Measurements from ENCODE around the gene RNASE12. TPM values are rescaled to one million over a fixed set of nuclear protein-coding genes. Genes with fewer than 3 reads are reported as not detected.

RNASE12 gene
- polyA plus RNA-seq, 1 of the 3 experiments (the other 2 are of a cell fraction), result not detected

DNA sequence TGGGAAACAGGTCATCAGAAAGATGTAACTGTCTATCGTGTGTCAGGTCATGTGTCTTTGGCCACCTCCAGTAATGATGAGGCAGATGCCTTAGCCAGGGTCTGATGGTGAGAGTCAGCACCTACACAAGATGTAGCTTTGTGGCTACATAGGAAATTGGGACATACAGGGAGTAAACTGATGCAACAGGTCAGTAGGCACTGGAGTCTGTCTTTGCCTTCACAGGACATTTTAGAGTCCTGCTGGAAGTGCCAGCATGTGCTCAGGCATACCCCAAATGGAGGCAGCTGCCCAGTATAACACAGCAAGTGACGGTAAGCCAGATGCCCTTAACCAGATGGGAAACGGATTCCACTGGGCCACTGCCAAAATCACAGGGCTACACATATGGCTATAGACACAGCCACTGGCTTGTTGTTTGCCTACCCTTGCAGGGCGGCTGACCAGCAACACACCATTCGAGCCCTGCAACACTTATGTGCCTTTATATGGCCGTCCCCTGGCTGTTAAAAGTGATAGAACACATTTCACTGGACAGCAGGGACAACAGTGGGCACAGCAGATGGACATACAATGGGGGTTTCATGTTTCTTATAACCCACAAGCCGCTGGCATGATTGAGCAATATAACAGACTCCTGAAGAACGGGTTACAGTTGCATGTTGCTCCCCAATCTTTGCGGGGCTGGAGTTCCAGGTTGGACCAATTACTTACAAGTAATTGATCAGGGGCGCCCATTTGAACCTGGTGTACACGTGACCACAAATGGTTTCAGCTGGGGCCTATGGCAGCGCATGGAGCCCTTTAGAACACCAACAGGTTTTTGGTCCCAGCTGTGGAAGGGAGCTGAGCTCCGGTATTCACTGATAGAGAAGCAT is 12.9 kb upstream of the RNASE12 start (continued):
- TF ChIP-seq, protein P1, sequence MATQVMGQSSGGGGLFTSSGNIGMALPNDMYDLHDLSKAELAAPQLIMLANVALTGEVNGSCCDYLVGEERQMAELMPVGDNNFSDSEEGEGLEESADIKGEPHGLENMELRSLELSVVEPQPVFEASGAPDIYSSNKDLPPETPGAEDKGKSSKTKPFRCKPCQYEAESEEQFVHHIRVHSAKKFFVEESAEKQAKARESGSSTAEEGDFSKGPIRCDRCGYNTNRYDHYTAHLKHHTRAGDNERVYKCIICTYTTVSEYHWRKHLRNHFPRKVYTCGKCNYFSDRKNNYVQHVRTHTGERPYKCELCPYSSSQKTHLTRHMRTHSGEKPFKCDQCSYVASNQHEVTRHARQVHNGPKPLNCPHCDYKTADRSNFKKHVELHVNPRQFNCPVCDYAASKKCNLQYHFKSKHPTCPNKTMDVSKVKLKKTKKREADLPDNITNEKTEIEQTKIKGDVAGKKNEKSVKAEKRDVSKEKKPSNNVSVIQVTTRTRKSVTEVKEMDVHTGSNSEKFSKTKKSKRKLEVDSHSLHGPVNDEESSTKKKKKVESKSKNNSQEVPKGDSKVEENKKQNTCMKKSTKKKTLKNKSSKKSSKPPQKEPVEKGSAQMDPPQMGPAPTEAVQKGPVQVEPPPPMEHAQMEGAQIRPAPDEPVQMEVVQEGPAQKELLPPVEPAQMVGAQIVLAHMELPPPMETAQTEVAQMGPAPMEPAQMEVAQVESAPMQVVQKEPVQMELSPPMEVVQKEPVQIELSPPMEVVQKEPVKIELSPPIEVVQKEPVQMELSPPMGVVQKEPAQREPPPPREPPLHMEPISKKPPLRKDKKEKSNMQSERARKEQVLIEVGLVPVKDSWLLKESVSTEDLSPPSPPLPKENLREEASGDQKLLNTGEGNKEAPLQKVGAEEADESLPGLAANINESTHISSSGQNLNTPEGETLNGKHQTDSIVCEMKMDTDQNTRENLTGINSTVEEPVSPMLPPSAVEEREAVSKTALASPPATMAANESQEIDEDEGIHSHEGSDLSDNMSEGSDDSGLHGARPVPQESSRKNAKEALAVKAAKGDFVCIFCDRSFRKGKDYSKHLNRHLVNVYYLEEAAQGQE (IDR thresholded peaks at IDR 0.05; ENCODE audit: low read depth, low read length), result no peak
- TF ChIP-seq, protein P2, sequence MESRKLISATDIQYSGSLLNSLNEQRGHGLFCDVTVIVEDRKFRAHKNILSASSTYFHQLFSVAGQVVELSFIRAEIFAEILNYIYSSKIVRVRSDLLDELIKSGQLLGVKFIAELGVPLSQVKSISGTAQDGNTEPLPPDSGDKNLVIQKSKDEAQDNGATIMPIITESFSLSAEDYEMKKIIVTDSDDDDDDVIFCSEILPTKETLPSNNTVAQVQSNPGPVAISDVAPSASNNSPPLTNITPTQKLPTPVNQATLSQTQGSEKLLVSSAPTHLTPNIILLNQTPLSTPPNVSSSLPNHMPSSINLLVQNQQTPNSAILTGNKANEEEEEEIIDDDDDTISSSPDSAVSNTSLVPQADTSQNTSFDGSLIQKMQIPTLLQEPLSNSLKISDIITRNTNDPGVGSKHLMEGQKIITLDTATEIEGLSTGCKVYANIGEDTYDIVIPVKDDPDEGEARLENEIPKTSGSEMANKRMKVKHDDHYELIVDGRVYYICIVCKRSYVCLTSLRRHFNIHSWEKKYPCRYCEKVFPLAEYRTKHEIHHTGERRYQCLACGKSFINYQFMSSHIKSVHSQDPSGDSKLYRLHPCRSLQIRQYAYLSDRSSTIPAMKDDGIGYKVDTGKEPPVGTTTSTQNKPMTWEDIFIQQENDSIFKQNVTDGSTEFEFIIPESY (IDR thresholded peaks at IDR 0.05; ENCODE audit: borderline replicate concordance, low read depth), result no peak
- no peak for TF ChIP-seq YY1 (IDR thresholded peaks at IDR 0.05; ENCODE audit: low read depth)
- no peak for TF ChIP-seq FOXM1 (IDR thresholded peaks at IDR 0.05; ENCODE audit: low read depth)
- no peak for TF ChIP-seq FOSL2 (IDR thresholded peaks at IDR 0.05; ENCODE audit: borderline replicate concordance, low read depth)

DNA sequence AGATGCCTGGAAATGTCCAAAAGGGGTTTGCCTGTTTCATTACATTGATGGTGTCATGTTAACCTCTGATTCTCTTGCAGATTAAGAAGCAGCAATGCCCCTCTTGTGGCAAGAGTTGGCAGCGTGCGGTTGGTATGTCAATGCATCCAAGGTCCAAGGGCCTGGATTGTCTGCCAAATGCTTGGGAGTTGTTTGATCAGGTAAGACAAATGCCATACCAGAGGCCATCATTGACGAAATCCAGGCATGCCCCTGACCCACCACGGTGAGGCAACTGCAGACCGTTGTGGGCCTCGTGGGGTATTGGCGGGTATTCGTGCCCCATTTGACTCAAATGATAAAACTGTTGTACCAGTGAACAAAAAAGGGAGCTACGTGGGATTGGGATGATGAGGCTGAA is 11.4 kb upstream of the RNASE12 start:
- H2AFZ ChIP-seq (ENCODE audit: low read depth), result no peak overlapping the region
- DNase-seq, result no peak
- no peaks in the 10 kb centered on the region for H4K20me1 ChIP-seq (ENCODE audit: insufficient read depth)
- H3K4me2 ChIP-seq, result no peak overlapping the region
- CTCF ChIA-PET, result interaction anchor here (0.9 to 2.1 kb wide), 3 partner anchors 7 to 187 kb away, joined by 3 to 4 read pairs (median 3); no protein-coding TSS in a partner anchor
- 55% methylated on average over 9 of the region's 9 CpGs for WGBS (ENCODE audit: low lambda C conversion rate)
- no peak overlapping the region for H3K27ac ChIP-seq (ENCODE audit: low read depth in 2 of 2, low read length in 1 of 2)
- H3K9me2 ChIP-seq, result no peaks in the 10 kb centered on the region
- TF ChIP-seq FOXM1 (IDR thresholded peaks at IDR 0.05; ENCODE audit: low read depth) (no peak), SIN3A (IDR thresholded peaks at IDR 0.05; ENCODE audit: borderline replicate concordance, low read depth, low read length) (no peak), GABPA (IDR thresholded peaks at IDR 0.05; ENCODE audit: low read depth) (no peak)
- POLR2A ChIA-PET, result no interaction called here
- H3F3A ChIP-seq (replicated peaks; ENCODE audit: insufficient read depth), result no peaks in the 10 kb centered on the region
- H3K79me2 ChIP-seq (ENCODE audit: insufficient read depth), result no peaks in the 10 kb centered on the region
- no peak overlapping the region for H3K4me3 ChIP-seq (ENCODE audit: low read depth in 2 of 2, low read length in 1 of 2)
- no peaks in the 10 kb centered on the region for H3K36me3 ChIP-seq (replicated peaks in 1 of 2; ENCODE audit: control insufficient read depth in 1 of 2, insufficient read depth in 2 of 2, low read length in 1 of 2)
- no peaks in the 10 kb centered on the region for H3K9me3 ChIP-seq
- H3K27me3 ChIP-seq (ENCODE audit: insufficient read depth), result peaks cover 28% of the 10 kb centered on the region
- H3K9ac ChIP-seq, result no peak overlapping the region
- peaks cover 0 to 4% of the 10 kb centered on the region in 2 experiments; a peak in 1 of 4 replicates for H3K4me1 ChIP-seq (ENCODE audit: control insufficient read depth in 1 of 2, insufficient read depth in 2 of 2, low read depth in 1 of 2, low read length in 1 of 2)
